Fibroblast of skin of abdomen (primary cell): ENCODE measurements around the gene SPATA22. TPM values are rescaled to one million over a fixed set of nuclear protein-coding genes. Genes with fewer than 3 reads are reported as not detected.
A peak's percentile ranks its signal among the peaks of the same experiment; 100 is the strongest.
"Not testable (repeated sequence)": the region's sequence is repeated elsewhere in the genome, so short reads cannot be mapped to it uniquely, and the experiment has no call there.

Source experiments
- DNase-seq: peaks from one replicate; pipeline ENCODE4 v3.0.0-alpha.2; 2013
- polyA plus RNA-seq, 2 experiments: library from polyadenylated mRNA; unstranded; fragments of 120-200 nt; gene quantifications; one replicate each; pipeline ENCODE4 v1.2.1, GENCODE V29; 2013; ENCODE audit not compliant: insufficient read length in 2 of 2

Gene SPATA22
- 0.23 TPM for polyA plus RNA-seq (2013, experiment 1 of 2; ENCODE audit: insufficient read length)
- polyA plus RNA-seq (2013, experiment 2 of 2; ENCODE audit: insufficient read length), result 0.45 TPM

GRCh38 chr17:3471599-3471998, at the start of gene SPATA22:
Gene SPATA22, minus strand, starts transcription at chr17:3471819. Its CDS starts 2,494 bp downstream, at chr17:3469325.
- no peak for DNase-seq

GRCh38 chr17:3519472-3519871, 47.9 kb upstream of the SPATA22 start:
- DNase-seq, result not testable (repeated sequence)

- DNase-seq, result no peak
Observed at GRCh38 chr17:3514873-3515272, 43.3 kb upstream of the SPATA22 start.

GRCh38 chr17:3514167-3514566, 42.5 kb upstream of the SPATA22 start:
- DNase-seq, result not testable (repeated sequence)

- DNase-seq, result no peak
Observed at GRCh38 chr17:3513305-3514035, 41.9 kb upstream of the SPATA22 start.

- peak; percentile 58 for DNase-seq
Observed at GRCh38 chr17:3512505-3513171, 41.0 kb upstream of the SPATA22 start.

GRCh38 chr17:3511852-3512504, 40.4 kb upstream of the SPATA22 start:
- peak; percentile 38 for DNase-seq

- DNase-seq, result no peak
Observed at GRCh38 chr17:3510090-3510489, 38.5 kb upstream of the SPATA22 start.

- DNase-seq, result no peak
Observed at GRCh38 chr17:3507869-3508268, 36.2 kb upstream of the SPATA22 start.

- DNase-seq, result no peak
Observed at GRCh38 chr17:3507071-3507470, 35.5 kb upstream of the SPATA22 start.

GRCh38 chr17:3506054-3506453, 34.4 kb upstream of the SPATA22 start:
- no peak for DNase-seq

GRCh38 chr17:3505008-3505407, 33.4 kb upstream of the SPATA22 start:
- DNase-seq, result no peak

- no peak for DNase-seq
Observed at GRCh38 chr17:3503285-3503684, 31.7 kb upstream of the SPATA22 start.

GRCh38 chr17:3502466-3502865, 30.8 kb upstream of the SPATA22 start:
- DNase-seq, result no peak

- DNase-seq, result no peak
Observed at GRCh38 chr17:3501344-3501743, 29.7 kb upstream of the SPATA22 start.

- no peak for DNase-seq
Observed at GRCh38 chr17:3497101-3497500, 25.5 kb upstream of the SPATA22 start.

GRCh38 chr17:3485481-3486068, 14.0 kb upstream of the SPATA22 start:
- no peak for DNase-seq

GRCh38 chr17:3482852-3483251, 11.2 kb upstream of the SPATA22 start:
- DNase-seq, result no peak

- no peak for DNase-seq
Observed at GRCh38 chr17:3479988-3480387, 8.4 kb upstream of the SPATA22 start.

- DNase-seq, result no peak
Observed at GRCh38 chr17:3475812-3476610, 4.4 kb upstream of the SPATA22 start, which contains the start of gene ASPA. Gene ASPA, plus strand, starts transcription at chr17:3475997. Its CDS starts 163 bp downstream, at chr17:3476160.

GRCh38 chr17:3475251-3475685, 3.6 kb upstream of the SPATA22 start:
- DNase-seq, result no peak

- DNase-seq, result no peak
Observed at GRCh38 chr17:3474212-3474611, 2.6 kb upstream of the SPATA22 start.
